DND-41 (cell line): ENCODE results near the gene DDIT4.

Experiments
- ATAC-seq: fragments of 200-7000 bp; cut with Tn5 transposase; 3 replicates; pipeline ENCODE4 v1.9.1; 2021; ENCODE audit warnings: low read depth; ENCODE audit not compliant: insufficient read depth
- DNase-seq: peaks from one replicate; pipeline ENCODE4 v3.0.0-alpha.2; 2020
- H2AFZ ChIP-seq: 2 replicates; pipeline ENCODE4 v1.6.0; 2012; ENCODE audit warnings: low read depth, low read length
- H3K27ac ChIP-seq: 2 replicates; pipeline ENCODE4 v1.5.1; 2012; ENCODE audit warnings: low read length, inconsistent platforms
- H3K27me3 ChIP-seq: fragments of 200-600 bp; sonication (generic); 2 replicates; pipeline ENCODE4 v1.6.0; 2012; ENCODE audit warnings: low read length, mild to moderate bottlenecking, inconsistent platforms; ENCODE audit not compliant: insufficient read depth, poor library complexity
- H3K36me3 ChIP-seq: 2 replicates; pipeline ENCODE4 v1.5.1; 2012; ENCODE audit warnings: low read length, inconsistent platforms; ENCODE audit not compliant: insufficient read depth
- H3K4me1 ChIP-seq: 2 replicates; pipeline ENCODE4 v1.5.1; 2012; ENCODE audit warnings: mild to moderate bottlenecking, low read length; ENCODE audit not compliant: insufficient read depth
- H3K4me2 ChIP-seq: 2 replicates; pipeline ENCODE4 v1.6.0; 2012; ENCODE audit warnings: mild to moderate bottlenecking, moderate library complexity, low read length, inconsistent platforms; ENCODE audit not compliant: insufficient read depth
- H3K4me3 ChIP-seq, 2 experiments: fragments of 200-600 bp in 1 of 2; shearing (Covaris generic) in 1 of 2; 2 replicates each; pipeline ENCODE4 v1.5.1; 2012 to 2016; ENCODE audit warnings: inconsistent platforms in 2 of 2, low read length in 2 of 2, mild to moderate bottlenecking in 2 of 2, low read depth in 1 of 2, moderate library complexity in 1 of 2
- H3K79me2 ChIP-seq: 2 replicates; pipeline ENCODE4 v1.6.0; 2012; ENCODE audit warnings: low read length, inconsistent platforms; ENCODE audit not compliant: insufficient read depth
- H3K9ac ChIP-seq: 2 replicates; pipeline ENCODE4 v1.6.0; 2012; ENCODE audit warnings: low read depth, mild to moderate bottlenecking, inconsistent platforms, low read length, moderate library complexity
- H3K9me3 ChIP-seq: 2 replicates; pipeline ENCODE4 v1.5.1; 2012; ENCODE audit warnings: low read length, moderate library complexity, mild to moderate bottlenecking, inconsistent platforms; ENCODE audit not compliant: insufficient read depth, severe bottlenecking
- H4K20me1 ChIP-seq: 2 replicates; pipeline ENCODE4 v1.6.0; 2012; ENCODE audit warnings: low read length; ENCODE audit not compliant: insufficient read depth
- EZH2 ChIP-seq: IDR thresholded peaks from 3 replicates; pipeline ENCODE4 v1.6.1; 2012; ENCODE audit warnings: borderline replicate concordance, low read depth, mild to moderate bottlenecking, moderate library complexity, low read length, inconsistent platforms; ENCODE audit not compliant: severe bottlenecking
- TF ChIP-seq, protein P1 (sequence below): IDR thresholded peaks from 2 replicates; pipeline ENCODE4 v1.5.1; 2012; ENCODE audit warnings: borderline replicate concordance, low read length, moderate library complexity, mild to moderate bottlenecking; ENCODE audit not compliant: poor library complexity, severe bottlenecking; ENCODE audit errors: extremely low read depth

Gene DDIT4

DNA sequence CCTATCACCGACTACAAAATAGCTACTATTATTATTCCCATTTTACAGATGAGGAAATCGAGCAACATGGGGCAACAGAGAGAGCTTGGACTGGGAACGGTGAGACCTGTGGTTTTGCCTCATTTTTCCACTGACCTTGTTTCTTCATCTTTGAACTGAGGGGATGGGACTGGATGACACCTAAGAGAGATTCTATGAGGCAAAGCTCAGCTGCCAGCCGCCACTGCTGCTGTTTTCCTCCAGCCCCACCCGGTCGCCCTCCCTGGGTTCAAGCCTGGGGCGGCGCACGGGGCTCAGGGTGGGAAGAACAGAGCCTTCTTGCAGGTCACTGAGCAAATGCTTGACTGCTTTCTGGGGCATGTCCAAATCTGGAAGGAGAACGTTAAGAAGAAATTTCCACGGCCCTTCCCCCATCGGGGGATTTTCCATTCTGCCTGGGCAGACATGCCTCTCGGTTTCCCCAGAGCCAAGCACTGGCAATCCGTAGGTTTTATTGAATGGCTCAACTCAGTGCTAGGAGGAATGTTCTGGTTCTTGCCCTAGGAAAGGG is 12.3 kb downstream of the DDIT4 start:
- ATAC-seq (no peak), DNase-seq (no peak)
- TF ChIP-seq EZH2, result no peak
- TF ChIP-seq, protein P1, sequence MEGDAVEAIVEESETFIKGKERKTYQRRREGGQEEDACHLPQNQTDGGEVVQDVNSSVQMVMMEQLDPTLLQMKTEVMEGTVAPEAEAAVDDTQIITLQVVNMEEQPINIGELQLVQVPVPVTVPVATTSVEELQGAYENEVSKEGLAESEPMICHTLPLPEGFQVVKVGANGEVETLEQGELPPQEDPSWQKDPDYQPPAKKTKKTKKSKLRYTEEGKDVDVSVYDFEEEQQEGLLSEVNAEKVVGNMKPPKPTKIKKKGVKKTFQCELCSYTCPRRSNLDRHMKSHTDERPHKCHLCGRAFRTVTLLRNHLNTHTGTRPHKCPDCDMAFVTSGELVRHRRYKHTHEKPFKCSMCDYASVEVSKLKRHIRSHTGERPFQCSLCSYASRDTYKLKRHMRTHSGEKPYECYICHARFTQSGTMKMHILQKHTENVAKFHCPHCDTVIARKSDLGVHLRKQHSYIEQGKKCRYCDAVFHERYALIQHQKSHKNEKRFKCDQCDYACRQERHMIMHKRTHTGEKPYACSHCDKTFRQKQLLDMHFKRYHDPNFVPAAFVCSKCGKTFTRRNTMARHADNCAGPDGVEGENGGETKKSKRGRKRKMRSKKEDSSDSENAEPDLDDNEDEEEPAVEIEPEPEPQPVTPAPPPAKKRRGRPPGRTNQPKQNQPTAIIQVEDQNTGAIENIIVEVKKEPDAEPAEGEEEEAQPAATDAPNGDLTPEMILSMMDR, result no peak
- Histone ChIP-seq H3K9ac (0 out of 2 replicates have a peak overlapping the region, but pooled peaks have one; percentile 3), H3K79me2 (no peaks in the 10 kb centered on the region), H3K27ac (peak overlapping the region; percentile 66), H4K20me1 (no peaks in the 10 kb centered on the region), H3K4me1 (peaks cover 23% of the 10 kb centered on the region), H3K9me3 (no peaks in the 10 kb centered on the region), H3K36me3 (no peaks in the 10 kb centered on the region), H3K4me3 (no peak overlapping the region), H2AFZ (no peak overlapping the region), H3K27me3 (no peaks in the 10 kb centered on the region), H3K4me2 (no peak overlapping the region)

DNA sequence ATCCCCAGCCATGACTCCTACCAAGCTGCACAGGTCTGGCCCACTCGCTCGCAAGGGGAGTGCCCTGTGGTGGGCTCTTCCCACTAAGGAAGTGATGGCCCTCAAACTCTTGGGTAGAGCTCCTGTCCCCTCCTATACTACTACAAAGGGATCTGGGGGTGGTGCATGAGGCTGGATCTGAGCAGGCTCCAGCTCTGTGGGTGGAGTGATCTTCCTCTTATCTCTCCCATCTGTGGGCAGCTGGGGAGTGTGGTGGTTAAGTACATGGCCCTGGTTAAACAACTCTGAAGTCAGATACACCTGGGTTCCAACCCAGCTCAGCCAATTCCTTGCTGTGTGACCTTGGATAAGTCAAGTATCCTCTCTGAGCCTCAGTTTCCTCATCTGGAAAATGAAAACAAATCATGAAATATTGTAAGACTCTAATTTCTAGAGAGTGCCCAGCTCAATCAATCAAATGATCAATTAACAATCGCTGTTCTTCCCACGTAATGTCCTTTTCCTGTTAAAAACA is 17.4 kb downstream of the DDIT4 start:
- peak; percentile 95 for ATAC-seq
- no peaks in the 10 kb centered on the region for H3K36me3 ChIP-seq
- H4K20me1 ChIP-seq, result no peaks in the 10 kb centered on the region
- no peaks in the 10 kb centered on the region for H3K27me3 ChIP-seq
- peak overlapping the region; percentile 73 for H3K27ac ChIP-seq
- H3K4me2 ChIP-seq, result no peak overlapping the region
- no peaks in the 10 kb centered on the region for H3K79me2 ChIP-seq
- TF ChIP-seq EZH2, result no peak
- TF ChIP-seq, protein P1, result no peak
- no peak overlapping the region for H3K4me3 ChIP-seq
- H3K9ac ChIP-seq, result peak overlapping the region; percentile 26; the same call in 1 of the 2 replicates
- peaks cover 35% of the 10 kb centered on the region for H3K4me1 ChIP-seq
- no peak overlapping the region for H2AFZ ChIP-seq
- peak; percentile 90 for DNase-seq
- no peaks in the 10 kb centered on the region for H3K9me3 ChIP-seq

DNA sequence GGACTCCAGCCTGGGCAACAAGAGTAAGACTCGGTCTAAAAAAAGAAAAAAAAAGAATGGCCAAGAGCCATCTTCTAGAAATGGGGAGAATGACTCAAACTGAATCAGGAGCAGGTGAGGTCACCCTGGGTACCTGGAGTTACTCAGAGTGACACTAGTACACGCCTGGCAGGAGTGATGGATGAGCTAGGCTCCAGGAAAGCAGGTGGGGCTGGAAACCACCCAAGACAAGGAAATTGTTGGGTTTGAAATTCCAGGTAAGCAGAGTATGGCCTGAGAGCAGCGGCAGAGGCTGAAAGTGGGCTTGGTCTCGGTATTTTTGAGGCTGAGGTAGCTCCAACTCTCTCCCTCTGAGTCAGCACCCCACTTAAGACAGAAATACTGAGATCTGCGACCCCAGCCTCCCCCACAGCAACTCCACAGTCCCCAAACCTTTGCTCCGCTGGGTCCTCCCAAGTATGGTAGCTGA is 18.5 kb downstream of the DDIT4 start:
- Histone ChIP-seq H3K4me3 (no peak overlapping the region), H3K36me3 (no peaks in the 10 kb centered on the region), H4K20me1 (no peaks in the 10 kb centered on the region), H3K27me3 (no peaks in the 10 kb centered on the region), H3K27ac (no peak overlapping the region; the same call in 1 of the 2 replicates), H3K9ac (no peak overlapping the region), H3K4me1 (peaks cover 41% of the 10 kb centered on the region), H3K79me2 (no peaks in the 10 kb centered on the region), H2AFZ (no peak overlapping the region), H3K9me3 (no peaks in the 10 kb centered on the region), H3K4me2 (no peak overlapping the region)
- DNase-seq (no peak), ATAC-seq (no peak)
- TF ChIP-seq, protein P1, result no peak
- no peak for TF ChIP-seq EZH2
